ENCODE measurements around the gene CDC14A.

Gene CDC14A

DNA sequence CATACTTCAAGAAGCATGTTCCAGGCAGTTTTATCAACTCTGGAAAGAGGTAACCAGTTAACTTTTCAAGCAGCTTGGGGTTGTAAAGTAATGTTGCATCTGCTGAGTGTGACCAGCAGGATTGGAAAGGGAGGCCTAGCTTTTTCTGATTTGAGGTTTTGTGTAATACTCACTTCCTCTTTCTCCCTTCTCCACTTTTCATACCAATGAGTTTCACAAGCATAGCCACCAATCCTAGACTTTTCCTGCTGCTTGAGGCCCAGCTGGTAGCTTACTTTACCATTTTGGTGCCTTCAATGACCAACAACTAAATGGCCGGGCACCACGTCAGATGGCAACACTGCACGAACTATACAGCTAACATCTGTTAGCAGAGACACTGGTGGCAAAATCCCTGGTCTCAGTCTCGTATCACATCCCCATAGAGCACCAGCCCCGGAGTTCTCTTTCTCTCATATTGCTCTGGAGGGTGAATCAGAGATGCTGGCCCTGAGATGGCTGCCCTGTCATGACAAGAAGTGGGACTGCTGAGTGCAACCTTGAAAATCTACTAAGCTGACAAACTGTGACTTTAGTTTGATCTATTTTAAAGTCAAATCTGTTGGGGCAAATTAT, 170.8 kb downstream of the CDC14A start:
- TF ChIP-seq, protein P1, sequence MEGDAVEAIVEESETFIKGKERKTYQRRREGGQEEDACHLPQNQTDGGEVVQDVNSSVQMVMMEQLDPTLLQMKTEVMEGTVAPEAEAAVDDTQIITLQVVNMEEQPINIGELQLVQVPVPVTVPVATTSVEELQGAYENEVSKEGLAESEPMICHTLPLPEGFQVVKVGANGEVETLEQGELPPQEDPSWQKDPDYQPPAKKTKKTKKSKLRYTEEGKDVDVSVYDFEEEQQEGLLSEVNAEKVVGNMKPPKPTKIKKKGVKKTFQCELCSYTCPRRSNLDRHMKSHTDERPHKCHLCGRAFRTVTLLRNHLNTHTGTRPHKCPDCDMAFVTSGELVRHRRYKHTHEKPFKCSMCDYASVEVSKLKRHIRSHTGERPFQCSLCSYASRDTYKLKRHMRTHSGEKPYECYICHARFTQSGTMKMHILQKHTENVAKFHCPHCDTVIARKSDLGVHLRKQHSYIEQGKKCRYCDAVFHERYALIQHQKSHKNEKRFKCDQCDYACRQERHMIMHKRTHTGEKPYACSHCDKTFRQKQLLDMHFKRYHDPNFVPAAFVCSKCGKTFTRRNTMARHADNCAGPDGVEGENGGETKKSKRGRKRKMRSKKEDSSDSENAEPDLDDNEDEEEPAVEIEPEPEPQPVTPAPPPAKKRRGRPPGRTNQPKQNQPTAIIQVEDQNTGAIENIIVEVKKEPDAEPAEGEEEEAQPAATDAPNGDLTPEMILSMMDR (IDR thresholded peaks at IDR 0.05; ENCODE audit: low read depth, low read length, missing control alignments): no peak
- no peak overlapping the region for H3K4me3 ChIP-seq (replicated peaks; ENCODE audit: low read depth, low read length)
- no peak for DNase-seq (ENCODE audit: extremely low read depth, low read depth)

GRCh38 chr1:100524355-100524754, 172.0 kb downstream of the CDC14A start:
- TF ChIP-seq, protein P1 (IDR thresholded peaks at IDR 0.05; ENCODE audit: low read depth, low read length, missing control alignments): no peak
- DNase-seq (ENCODE audit: extremely low read depth, low read depth): no peak
- H3K4me3 ChIP-seq (replicated peaks; ENCODE audit: low read depth, low read length): no peak overlapping the region

- no peak overlapping the region for H3K4me3 ChIP-seq (replicated peaks; ENCODE audit: low read depth, low read length)
- TF ChIP-seq, protein P1 (IDR thresholded peaks at IDR 0.05; ENCODE audit: low read depth, low read length, missing control alignments): no peak
- DNase-seq (ENCODE audit: extremely low read depth, low read depth): no peak
Measured at GRCh38 chr1:100526894-100527293, 174.6 kb downstream of the CDC14A start.

GRCh38 chr1:100528871-100529270, 176.6 kb downstream of the CDC14A start:
- DNase-seq (ENCODE audit: extremely low read depth, low read depth): no peak
- no peak overlapping the region for H3K4me3 ChIP-seq (replicated peaks; ENCODE audit: low read depth, low read length)
- TF ChIP-seq, protein P1 (IDR thresholded peaks at IDR 0.05; ENCODE audit: low read depth, low read length, missing control alignments): no peak

- no peak for DNase-seq (ENCODE audit: extremely low read depth, low read depth)
- H3K4me3 ChIP-seq (replicated peaks; ENCODE audit: low read depth, low read length): no peak overlapping the region
- TF ChIP-seq, protein P1 (IDR thresholded peaks at IDR 0.05; ENCODE audit: low read depth, low read length, missing control alignments): no peak
Measured at GRCh38 chr1:100530141-100530540, 177.8 kb downstream of the CDC14A start.

GRCh38 chr1:100530880-100531487, 178.7 kb downstream of the CDC14A start:
- DNase-seq (ENCODE audit: extremely low read depth, low read depth): no peak
- TF ChIP-seq, protein P1 (IDR thresholded peaks at IDR 0.05; ENCODE audit: low read depth, low read length, missing control alignments): no peak
- no peak overlapping the region for H3K4me3 ChIP-seq (replicated peaks; ENCODE audit: low read depth, low read length)

Measured in HFF-Myc (cell line).